SH-SY5Y (cell line): ENCODE results near the gene SMC1B.

Experiments
- GATA2 ChIP-seq: IDR thresholded peaks from 2 replicates; pipeline ENCODE4 v1.6.1; 2011; ENCODE audit warnings: mild to moderate bottlenecking, low read depth, low read length
- GATA3 ChIP-seq: IDR thresholded peaks from 2 replicates; pipeline ENCODE4 v1.6.1; 2011; ENCODE audit warnings: low read depth, mild to moderate bottlenecking, low read length, moderate library complexity

The SMC1B gene

GRCh38 chr22:45312856-45313255, 100.5 kb downstream of the SMC1B start:
- TF ChIP-seq GATA3 (no peak), GATA2 (no peak)

- TF ChIP-seq GATA2: no peak
- no peak for TF ChIP-seq GATA3
Measured at GRCh38 chr22:45312415-45312814, 101.0 kb downstream of the SMC1B start.

GRCh38 chr22:45310977-45311531, 102.3 kb downstream of the SMC1B start:
- TF ChIP-seq GATA3 (no peak), GATA2 (no peak)

GRCh38 chr22:45310331-45310976, 102.9 kb downstream of the SMC1B start:
- TF ChIP-seq GATA2 (no peak), GATA3 (no peak)

GRCh38 chr22:45309422-45310227, 103.8 kb downstream of the SMC1B start, which contains the start of gene FAM118A:
Gene FAM118A (plus strand): TSS chr22:45309934. CDS start chr22:45322380, 12,446 bp downstream.
- TF ChIP-seq GATA3 (no peak), GATA2 (no peak; the same call in 1 of the 2 replicates)

GRCh38 chr22:45308957-45309421, 104.4 kb downstream of the SMC1B start:
- TF ChIP-seq GATA2: no peak
- TF ChIP-seq GATA3: no peak

- TF ChIP-seq GATA2 (no peak), GATA3 (no peak)
Measured at GRCh38 chr22:45308391-45308956, 104.9 kb downstream of the SMC1B start.

GRCh38 chr22:45306139-45306538, 107.3 kb downstream of the SMC1B start:
- TF ChIP-seq GATA2: no peak
- TF ChIP-seq GATA3: no peak

GRCh38 chr22:45305456-45306075, 107.8 kb downstream of the SMC1B start:
- TF ChIP-seq GATA2: no peak
- no peak for TF ChIP-seq GATA3

- TF ChIP-seq GATA3: no peak
- no peak for TF ChIP-seq GATA2
Measured at GRCh38 chr22:45304971-45305370, 108.4 kb downstream of the SMC1B start.

GRCh38 chr22:45303181-45303580, 110.2 kb downstream of the SMC1B start:
- TF ChIP-seq GATA3: no peak
- no peak for TF ChIP-seq GATA2

GRCh38 chr22:45302751-45303150, 110.6 kb downstream of the SMC1B start:
- TF ChIP-seq GATA3: no peak
- TF ChIP-seq GATA2: no peak

GRCh38 chr22:45298934-45299505, 114.4 kb downstream of the SMC1B start:
- TF ChIP-seq GATA3: no peak
- no peak for TF ChIP-seq GATA2
